ENCODE measurements around the gene TGM4. TPM values are rescaled to one million over a fixed set of nuclear protein-coding genes. Genes with fewer than 3 reads are reported as not detected.

The TGM4 gene
- total and polyA plus RNA-seq, 2 donors (not counting 1 experiment from before 2014, with no cell fraction given), result not detected

GRCh38 chr3:44918581-44918980 lies 44.2 kb downstream of the TGM4 start:
- Histone ChIP-seq H3K9me3 (ENCODE audit: control extremely low read depth in 1 of 3, control insufficient read depth in 2 of 3, insufficient read depth in 1 of 3, low read length in 2 of 3) (no peaks in the 10 kb centered on the region), H3K4me2 (replicated peaks; ENCODE audit: low read depth, low read length, poor library complexity, severe bottlenecking) (no peak overlapping the region), H4K20me1 (ENCODE audit: control insufficient read depth, insufficient read depth, low read length, poor library complexity, severe bottlenecking) (no peaks in the 10 kb centered on the region), H2AFZ (ENCODE audit: insufficient read depth, low read depth, low read length, poor library complexity, severe bottlenecking) (no peak overlapping the region), H3K27ac (ENCODE audit: low read length in 2 of 2) (no peak overlapping the region), H3K9ac (ENCODE audit: low read length) (no peak overlapping the region), H3K4me3 (ENCODE audit: control extremely low read depth in 1 of 5, extremely low read depth in 1 of 5, insufficient read depth in 1 of 5, low read depth in 2 of 5, low read length in 4 of 5) (no peak overlapping the region), H3K36me3 (replicated peaks in 1 of 2; ENCODE audit: control extremely low read depth in 1 of 2, control insufficient read depth in 1 of 2, extremely low read depth in 1 of 2, insufficient read depth in 2 of 2, low read length in 1 of 2) (peaks cover 0 to 17% of the 10 kb centered on the region in 2 experiments), H3K4me1 (ENCODE audit: control insufficient read depth in 2 of 2, insufficient read depth in 2 of 2, low read length in 2 of 2) (no peaks in the 10 kb centered on the region), H3K27me3 (replicated peaks in 1 of 4; ENCODE audit: control extremely low read depth in 1 of 4, control insufficient read depth in 3 of 4, insufficient read depth in 4 of 4, low read length in 3 of 4) (no peaks in the 10 kb centered on the region), H3K79me2 (ENCODE audit: control insufficient read depth, insufficient read depth, low read length) (no peaks in the 10 kb centered on the region)
- WGBS (ENCODE audit: insufficient coverage), result 98% methylated on average over 6 of the region's 6 CpGs
- Mint-ChIP-seq H3K27me3 (no peaks in the 10 kb centered on the region), H3K4me3 (no peak overlapping the region), H3K4me1 (no peaks in the 10 kb centered on the region), H3K9me3 (ENCODE audit: insufficient read depth) (no peaks in the 10 kb centered on the region), H3K27ac (no peak overlapping the region)
- ChIA-PET CTCF (interaction anchor here (6.8 kb wide), 1 partner anchor 385 kb away, joined by 70 read pairs; no protein-coding TSS in a partner anchor), POLR2A (no interaction called here)
- no peak for ATAC-seq (ENCODE audit: low read depth)
- no peak for DNase-seq
- TF ChIP-seq, protein P1, sequence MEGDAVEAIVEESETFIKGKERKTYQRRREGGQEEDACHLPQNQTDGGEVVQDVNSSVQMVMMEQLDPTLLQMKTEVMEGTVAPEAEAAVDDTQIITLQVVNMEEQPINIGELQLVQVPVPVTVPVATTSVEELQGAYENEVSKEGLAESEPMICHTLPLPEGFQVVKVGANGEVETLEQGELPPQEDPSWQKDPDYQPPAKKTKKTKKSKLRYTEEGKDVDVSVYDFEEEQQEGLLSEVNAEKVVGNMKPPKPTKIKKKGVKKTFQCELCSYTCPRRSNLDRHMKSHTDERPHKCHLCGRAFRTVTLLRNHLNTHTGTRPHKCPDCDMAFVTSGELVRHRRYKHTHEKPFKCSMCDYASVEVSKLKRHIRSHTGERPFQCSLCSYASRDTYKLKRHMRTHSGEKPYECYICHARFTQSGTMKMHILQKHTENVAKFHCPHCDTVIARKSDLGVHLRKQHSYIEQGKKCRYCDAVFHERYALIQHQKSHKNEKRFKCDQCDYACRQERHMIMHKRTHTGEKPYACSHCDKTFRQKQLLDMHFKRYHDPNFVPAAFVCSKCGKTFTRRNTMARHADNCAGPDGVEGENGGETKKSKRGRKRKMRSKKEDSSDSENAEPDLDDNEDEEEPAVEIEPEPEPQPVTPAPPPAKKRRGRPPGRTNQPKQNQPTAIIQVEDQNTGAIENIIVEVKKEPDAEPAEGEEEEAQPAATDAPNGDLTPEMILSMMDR (IDR thresholded peaks at IDR 0.05), result no peak
- TF ChIP-seq EZH2 (IDR thresholded peaks at IDR 0.05; ENCODE audit: borderline replicate concordance, insufficient read depth, low read depth, low read length, poor library complexity, severe bottlenecking), result no peak
- intact Hi-C loops (cut with micrococcal nuclease), result no loop called here

DNA sequence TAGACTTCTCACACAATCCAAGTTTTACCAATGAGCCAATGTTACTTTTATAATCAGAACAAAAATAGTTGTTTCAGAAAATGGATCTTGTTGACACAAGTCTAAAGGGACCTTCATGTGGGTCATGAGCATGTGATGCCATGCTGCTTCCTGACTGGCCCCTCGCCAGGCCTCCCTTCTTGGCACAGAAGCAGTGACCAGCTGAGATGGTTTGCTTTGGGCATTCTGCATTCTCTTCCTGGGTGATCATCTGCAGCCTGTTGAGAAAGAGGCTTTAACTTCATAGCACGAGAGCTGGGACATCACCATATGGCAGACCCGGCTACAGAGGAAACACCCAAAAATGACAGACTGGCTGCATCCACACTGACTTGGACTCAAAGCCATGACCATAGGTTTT lies 45.7 kb downstream of the TGM4 start:
- H3K27me3 Mint-ChIP-seq, result no peaks in the 10 kb centered on the region
- Histone ChIP-seq H3K4me1 (ENCODE audit: control insufficient read depth in 2 of 2, insufficient read depth in 2 of 2, low read length in 2 of 2) (no peaks in the 10 kb centered on the region), H3K9me3 (ENCODE audit: control extremely low read depth in 1 of 3, control insufficient read depth in 2 of 3, insufficient read depth in 1 of 3, low read length in 2 of 3) (peaks cover 0 to 2% (median 0%) of the 10 kb centered on the region in 3 donors), H3K9ac (ENCODE audit: low read length) (no peak overlapping the region), H3K4me3 (ENCODE audit: control extremely low read depth in 1 of 5, extremely low read depth in 1 of 5, insufficient read depth in 1 of 5, low read depth in 2 of 5, low read length in 4 of 5) (no peak overlapping the region), H3K79me2 (ENCODE audit: control insufficient read depth, insufficient read depth, low read length) (no peaks in the 10 kb centered on the region), H4K20me1 (ENCODE audit: control insufficient read depth, insufficient read depth, low read length, poor library complexity, severe bottlenecking) (no peaks in the 10 kb centered on the region), H2AFZ (ENCODE audit: insufficient read depth, low read depth, low read length, poor library complexity, severe bottlenecking) (no peak overlapping the region), H3K36me3 (replicated peaks in 1 of 2; ENCODE audit: control extremely low read depth in 1 of 2, control insufficient read depth in 1 of 2, extremely low read depth in 1 of 2, insufficient read depth in 2 of 2, low read length in 1 of 2) (peaks cover 1 to 17% of the 10 kb centered on the region in 2 experiments), H3K27ac (ENCODE audit: low read length in 2 of 2) (no peak overlapping the region), H3K4me2 (replicated peaks; ENCODE audit: low read depth, low read length, poor library complexity, severe bottlenecking) (no peak overlapping the region), H3K27me3 (replicated peaks in 1 of 4; ENCODE audit: control extremely low read depth in 1 of 4, control insufficient read depth in 3 of 4, insufficient read depth in 4 of 4, low read length in 3 of 4) (no peaks in the 10 kb centered on the region)
- 100% methylated on average over 2 of the region's 3 CpGs for WGBS (ENCODE audit: insufficient coverage)
- H3K4me1 Mint-ChIP-seq, result peaks cover 2% of the 10 kb centered on the region
- ATAC-seq (ENCODE audit: low read depth) (no peak), DNase-seq (no peak)
- intact Hi-C loops (cut with micrococcal nuclease), result no loop called here
- POLR2A ChIA-PET, result no interaction called here
- TF ChIP-seq EZH2 (IDR thresholded peaks at IDR 0.05; ENCODE audit: borderline replicate concordance, insufficient read depth, low read depth, low read length, poor library complexity, severe bottlenecking), result no peak
- TF ChIP-seq, protein P1 (IDR thresholded peaks at IDR 0.05), result no peak
- CTCF ChIA-PET, result no interaction called here
- no peak overlapping the region for H3K27ac Mint-ChIP-seq
- no peaks in the 10 kb centered on the region for H3K9me3 Mint-ChIP-seq (ENCODE audit: insufficient read depth)
- no peak overlapping the region for H3K4me3 Mint-ChIP-seq
